HG02970 (cell line): ENCODE results near the gene OR10D3.
"Not testable (repeated sequence)": the region's sequence is repeated elsewhere in the genome, so short reads cannot be mapped to it uniquely, and the experiment has no call there.

Experiments used
- ATAC-seq: cut with Tn5 transposase; IDR thresholded peaks from one replicate; pipeline ENCODE4 v1.9.1; 2021; ENCODE audit warnings: mild to moderate bottlenecking, moderate library complexity, moderate number of reproducible peaks; ENCODE audit not compliant: unreplicated experiment, low FRiP score

OR10D3 gene

GRCh38 chr11:124183068-124183467 is at the start of gene OR10D3:
TSS of gene OR10D3 (plus strand) at chr11:124183345. CDS start at chr11:124185270, 1,925 bp downstream.
- no peak for ATAC-seq

GRCh38 chr11:124143034-124143433 is 40.1 kb upstream of the OR10D3 start:
- no peak for ATAC-seq

GRCh38 chr11:124147951-124148350 is 35.2 kb upstream of the OR10D3 start:
- ATAC-seq: no peak

- ATAC-seq: no peak
Observed at GRCh38 chr11:124150684-124151083, 32.5 kb upstream of the OR10D3 start.

- ATAC-seq: no peak
Observed at GRCh38 chr11:124152770-124153407, 30.3 kb upstream of the OR10D3 start.

- ATAC-seq: no peak
Observed at GRCh38 chr11:124153821-124154220, 29.3 kb upstream of the OR10D3 start.

- no peak for ATAC-seq
Observed at GRCh38 chr11:124159481-124159880, 23.7 kb upstream of the OR10D3 start.

- ATAC-seq: no peak
Observed at GRCh38 chr11:124160986-124161385, 22.2 kb upstream of the OR10D3 start.

- ATAC-seq: no peak
Observed at GRCh38 chr11:124167826-124168231, 15.3 kb upstream of the OR10D3 start.

- ATAC-seq: no peak
Observed at GRCh38 chr11:124168796-124169195, 14.3 kb upstream of the OR10D3 start.

- ATAC-seq: not testable (repeated sequence)
Observed at GRCh38 chr11:124170315-124170714, 12.8 kb upstream of the OR10D3 start.

GRCh38 chr11:124170801-124171586 is 12.2 kb upstream of the OR10D3 start:
- ATAC-seq: no peak

- ATAC-seq: no peak
Observed at GRCh38 chr11:124172101-124172500, 11.0 kb upstream of the OR10D3 start.

GRCh38 chr11:124172599-124172998 is 10.5 kb upstream of the OR10D3 start:
- ATAC-seq: no peak

- no peak for ATAC-seq
Observed at GRCh38 chr11:124174001-124174583, 9.1 kb upstream of the OR10D3 start.

- no peak for ATAC-seq
Observed at GRCh38 chr11:124176925-124177715, 6.0 kb upstream of the OR10D3 start.

GRCh38 chr11:124179310-124179709 is 3.8 kb upstream of the OR10D3 start:
- no peak for ATAC-seq

- no peak for ATAC-seq
Observed at GRCh38 chr11:124190298-124191139, 7.4 kb downstream of the OR10D3 start.

- ATAC-seq: peak; percentile 63
Observed at GRCh38 chr11:124193221-124194010, 10.3 kb downstream of the OR10D3 start.
